HepG2 (cell line): ENCODE data around the gene TRIM69. TPM values are rescaled to one million over a fixed set of nuclear protein-coding genes. Genes with fewer than 3 reads are reported as not detected.

Source experiments
- ATAC-seq: fragments of 200-7000 bp; cut with Tn5 transposase; 3 replicates; pipeline ENCODE4 v1.9.1; 2020; ENCODE audit warnings: mild to moderate bottlenecking, moderate library complexity
- BruUV-seq: library from RNA; stranded (reverse); fragments of 400-500 nt; replicated peaks from 2 replicates; lab custom pipeline; 2021; lab: Mats Ljungman, UMichigan
- CTCF ChIA-PET: fragments of 300-600 bp; formaldehyde crosslinking; extraction: SDS; loops from one replicate; lab custom pipeline; 2021; ENCODE audit warnings: low total read pairs, inconsistent platforms, low intra/inter-chr PET ratio; lab: Yijun Ruan, JAX
- POLR2A ChIA-PET: fragments of 350-600 bp; sonication (Branson Sonifier 250); formaldehyde crosslinking; loops from one replicate; lab custom pipeline; 2020; ENCODE audit warnings: antibody characterized with exemption, inconsistent platforms; lab: Yijun Ruan, JAX
- DNase-seq: peaks from one replicate; pipeline ENCODE4 v3.0.0-alpha.2; 2015; ENCODE audit warnings: low spot score
- FAIRE-seq: peaks from 3 replicates; lab custom pipeline; 2011; peaks lifted over from hg19 to GRCh38; lab: Jason Lieb, UNC
- H2AFZ ChIP-seq: one replicate; pipeline ENCODE4 v1.6.1; 2011; ENCODE audit warnings: low read length, inconsistent platforms
- H3K27ac ChIP-seq: fragments of 300-600 bp; 3 replicates; pipeline ENCODE4 v1.8.0; 2011; ENCODE audit warnings: mixed run types, mild to moderate bottlenecking, mixed read lengths, low read length, inconsistent platforms; ENCODE audit not compliant: insufficient read depth; ENCODE audit errors: extremely low read length
- H3K27me3 ChIP-seq, 2 experiments: fragments of 200-600 bp in 1 of 2; 2 replicates in 1 of 2; 3 replicates in 1 of 2; pipeline versions ENCODE4 v1.6.0 to v1.8.0; 2011; ENCODE audit warnings: low read length in 2 of 2, mild to moderate bottlenecking in 2 of 2, moderate library complexity in 2 of 2, inconsistent platforms in 1 of 2; ENCODE audit not compliant: insufficient read depth in 2 of 2, control insufficient read depth in 1 of 2
- H3K36me3 ChIP-seq, 2 experiments: fragments of 200-600 bp in 1 of 2; replicated peaks in 1 of 2; 2 replicates in 1 of 2; 3 replicates in 1 of 2; pipeline versions ENCODE4 v1.5.1 to v1.8.0; 2011; ENCODE audit warnings: low read length in 2 of 2, inconsistent platforms in 1 of 2; ENCODE audit not compliant: insufficient read depth in 2 of 2, control insufficient read depth in 1 of 2
- H3K4me1 ChIP-seq: 2 replicates; pipeline ENCODE4 v1.5.1; 2012; ENCODE audit warnings: low read length, inconsistent platforms; ENCODE audit not compliant: insufficient read depth
- H3K4me2 ChIP-seq: 2 replicates; pipeline ENCODE4 v1.6.0; 2011; ENCODE audit warnings: low read depth, low read length, inconsistent platforms
- H3K4me3 ChIP-seq, 3 experiments: fragments of 200-600 bp in 1 of 3; sonication (generic), shearing (Covaris generic) in 1 of 3; replicated peaks in 1 of 3; 2 replicates each; pipeline ENCODE4 v1.5.1; 2011 to 2016; ENCODE audit warnings: low read length in 3 of 3, inconsistent platforms in 2 of 3, low read depth in 2 of 3, mild to moderate bottlenecking in 2 of 3, control low read depth in 1 of 3, mixed read lengths in 1 of 3; ENCODE audit not compliant: insufficient read depth in 1 of 3
- H3K79me2 ChIP-seq: one replicate; pipeline ENCODE4 v1.6.1; 2011; ENCODE audit warnings: low read length, inconsistent platforms; ENCODE audit not compliant: insufficient read depth
- H3K9ac ChIP-seq: 2 replicates; pipeline ENCODE4 v1.6.0; 2011; ENCODE audit warnings: mild to moderate bottlenecking, low read depth, low read length, inconsistent platforms; ENCODE audit not compliant: insufficient read depth
- H3K9me3 ChIP-seq: 2 replicates; pipeline ENCODE4 v1.5.1; 2012; ENCODE audit warnings: mild to moderate bottlenecking, low read length
- H4K20me1 ChIP-seq: 2 replicates; pipeline ENCODE4 v1.6.0; 2011; ENCODE audit warnings: inconsistent platforms, mild to moderate bottlenecking, low read length, moderate library complexity; ENCODE audit not compliant: insufficient read depth
- AFF4 ChIP-seq: sonication (generic); formaldehyde crosslinking; IDR thresholded peaks from 2 replicates; pipeline ENCODE4 v1.4.0; 2020; ENCODE audit warnings: missing genetic modification reagents
- BATF2 ChIP-seq: sonication (generic); formaldehyde crosslinking; IDR thresholded peaks from 2 replicates; pipeline ENCODE4 v1.8.0; 2022; ENCODE audit warnings: mild to moderate bottlenecking, missing genetic modification reagents, moderate library complexity
- GABPA ChIP-seq, 2 experiments: IDR thresholded peaks; 2 replicates each; pipeline ENCODE4 v1.6.1; 2011 to 2016; ENCODE audit warnings: low read depth in 2 of 2, low read length in 1 of 2, missing biosample characterization in 1 of 2, missing genetic modification characterization in 1 of 2
- HOMEZ ChIP-seq: IDR thresholded peaks from 2 replicates; pipeline ENCODE4 v1.6.1; 2016; ENCODE audit warnings: low read depth
- KLF9 ChIP-seq: IDR thresholded peaks from 2 replicates; pipeline ENCODE4 v1.6.1; 2016; ENCODE audit warnings: low read depth
- MYNN ChIP-seq: sonication (generic); formaldehyde crosslinking; IDR thresholded peaks from 2 replicates; pipeline ENCODE4 v1.4.0; 2020; ENCODE audit warnings: mild to moderate bottlenecking, low read depth, missing genetic modification reagents
- ONECUT2 ChIP-seq: sonication (generic); formaldehyde crosslinking; IDR thresholded peaks from 2 replicates; pipeline ENCODE4 v1.4.0; 2020; ENCODE audit warnings: missing genetic modification reagents
- PATZ1 ChIP-seq: sonication (generic); formaldehyde crosslinking; IDR thresholded peaks from 2 replicates; pipeline ENCODE4 v1.4.0; 2020; ENCODE audit warnings: missing genetic modification reagents
- RELA ChIP-seq: sonication (generic); formaldehyde crosslinking; IDR thresholded peaks from 2 replicates; pipeline ENCODE4 v1.4.0; 2020; ENCODE audit warnings: missing genetic modification reagents
- TARDBP ChIP-seq: sonication (generic); formaldehyde crosslinking; IDR thresholded peaks from 2 replicates; pipeline ENCODE4 v1.8.0; 2022; ENCODE audit warnings: mild to moderate bottlenecking, missing genetic modification reagents
- ZNF230 ChIP-seq: sonication (generic); formaldehyde crosslinking; IDR thresholded peaks from 2 replicates; pipeline ENCODE4 v1.4.0; 2020; ENCODE audit warnings: mild to moderate bottlenecking, missing genetic modification reagents
- ZNF253 ChIP-seq: sonication (generic); formaldehyde crosslinking; IDR thresholded peaks from 2 replicates; pipeline ENCODE4 v1.8.0; 2022; ENCODE audit warnings: mild to moderate bottlenecking, missing genetic modification reagents, borderline replicate concordance
- ZNF274 ChIP-seq: sonication (generic); formaldehyde crosslinking; IDR thresholded peaks from 2 replicates; pipeline ENCODE4 v1.5.1; 2020; ENCODE audit warnings: mild to moderate bottlenecking, missing genetic modification reagents
- ZNF660 ChIP-seq: sonication (generic); formaldehyde crosslinking; IDR thresholded peaks from 2 replicates; pipeline ENCODE4 v1.5.1; 2020; ENCODE audit warnings: mild to moderate bottlenecking, low read depth, missing genetic modification reagents, borderline replicate concordance
- WGBS: methylation state at CpG from one replicate; pipeline ENCODE4 v1.1.6; 2017; ENCODE audit warnings: low lambda C conversion rate; 5-methylcytosine and 5-hydroxymethylcytosine counted together
- in situ Hi-C: cut with HindIII; loops from 2 replicates; pipeline ENCODE4 v1.10.0; 2017; ENCODE audit warnings: low pct_unique_long_range_greater_than_20kb; ENCODE audit not compliant: extremely low pct_ligation_motif_present
- intact Hi-C: fragments of 100-400 bp; cut with micrococcal nuclease; formaldehyde crosslinking; loops from one replicate; pipeline ENCODE4 v1.10.0; 2022; ENCODE audit not compliant: unreplicated experiment
- polyA plus RNA-seq, 8 experiments: library from polyadenylated mRNA; depleted of rRNA in 3 of 8; stranded (reverse) in 7 of 8; unstranded in 1 of 8; fragments of >200 nt; fragmentation: Illumina TruSeq in 4 of 8; extraction: Trizol in 4 of 8; gene quantifications; 2 replicates each; pipeline versions ENCODE4 v1.2.1 to v1.2.3, GENCODE V29; 2011 to 2016; ENCODE audit warnings: low read depth in 4 of 8, missing spikeins in 1 of 8, mixed read lengths in 1 of 8; ENCODE audit not compliant: insufficient read depth in 1 of 8
- total RNA-seq, 5 experiments: library from RNA; depleted of rRNA; stranded (reverse); fragments of >200 nt; fragmentation: Illumina TruSeq; extraction: Trizol; gene quantifications; 2 replicates each; pipeline ENCODE4 v1.2.3, GENCODE V29; 2016; ENCODE audit warnings: low read depth in 1 of 5

TRIM69 gene
- total and polyA plus RNA-seq, 2 of the 13 experiments (the other 11 are each of a cell fraction or from before 2014, with no cell fraction given) = 2.6 to 3.2 TPM

GRCh38 chr15:44728576-44729407 is 7.5 kb upstream of the TRIM69 start:
- Histone ChIP-seq H3K4me2 (peak overlapping the region; percentile 87), H4K20me1 (no peaks in the 10 kb centered on the region), H3K4me1 (peaks cover 48% of the 10 kb centered on the region), H3K36me3 (no peaks in the 10 kb centered on the region), H3K9me3 (no peaks in the 10 kb centered on the region), H2AFZ (peak overlapping the region; percentile 45), H3K4me3 (peak overlapping the region; percentile 68 to 98 (median 85)), H3K9ac (peak overlapping the region; percentile 82), H3K27ac (peak overlapping the region; percentile 82), H3K79me2 (no peaks in the 10 kb centered on the region), H3K27me3 (no peaks in the 10 kb centered on the region)
- under 1% methylated on average over 33 of the region's 36 CpGs for WGBS
- in situ Hi-C loops = no loop called here
- ATAC-seq (peak; percentile 95), FAIRE-seq (peak; percentile 90), DNase-seq (peak; percentile 96)
- intact Hi-C loops = loop anchor here (2.0 to 5.0 kb wide), 3 partner anchors 18 to 184 kb away; partner anchors contain the start of genes B2M, PATL2 and SPG11
- CTCF ChIA-PET = no interaction called here
- BruUV-seq = no TSS peak
- POLR2A ChIA-PET = interaction anchor here (0.6 to 3.8 kb wide), 13 partner anchors 9 to 184 kb away, joined by 3 to 157 read pairs (median 7); partner anchors contain the start of genes B2M, PATL2 and SPG11
- TF ChIP-seq ZNF274 (CRISPR knock-in tag) (peak; percentile 56; the same call in 1 of the 2 replicates), BATF2 (CRISPR knock-in tag) (no peak), ZNF253 (CRISPR knock-in tag) (0 out of 2 replicates have a peak, but pooled peaks have one; percentile 2), HOMEZ (CRISPR knock-in tag) (peak; percentile 65), ZNF660 (CRISPR knock-in tag) (no peak), TARDBP (CRISPR knock-in tag) (peak; percentile 61; the same call in 1 of the 2 replicates), PATZ1 (CRISPR knock-in tag) (peak; percentile 62; the same call in 1 of the 2 replicates), RELA (CRISPR knock-in tag) (no peak; the same call in 1 of the 2 replicates), ONECUT2 (CRISPR knock-in tag) (no peak), AFF4 (CRISPR knock-in tag) (no peak), GABPA (IDR thresholded peaks at IDR 0.05; ENCODE audit: low read depth, low read length) (no peak), GABPA (CRISPR knock-in tag; IDR thresholded peaks at IDR 0.05; ENCODE audit: low read depth) (peak; percentile 33; the same call in 1 of the 2 replicates), ZNF230 (CRISPR knock-in tag) (no peak), KLF9 (CRISPR knock-in tag) (0 out of 2 replicates have a peak, but pooled peaks have one; percentile 28), MYNN (no peak)
